HG02588 (cell line): ENCODE measurements around the gene DYNLT5.
"Not testable (repeated sequence)": the region's sequence is repeated elsewhere in the genome, so short reads cannot be mapped to it uniquely, and the experiment has no call there.

Experiments used
- ATAC-seq: cut with Tn5 transposase; IDR thresholded peaks from one replicate; pipeline ENCODE4 v1.9.1; 2021; ENCODE audit warnings: mild to moderate bottlenecking, moderate library complexity; ENCODE audit not compliant: unreplicated experiment

DYNLT5 gene

GRCh38 chr1:66752000-66752592 lies at the start of gene DYNLT5:
Gene DYNLT5 (plus strand): TSS chr1:66752459. CDS start chr1:66754659, 2,200 bp downstream.
- ATAC-seq, result peak; percentile 62

GRCh38 chr1:66704177-66704875 lies 47.9 kb upstream of the DYNLT5 start:
- ATAC-seq, result no peak

GRCh38 chr1:66705110-66705509 lies 47.1 kb upstream of the DYNLT5 start:
- no peak for ATAC-seq

GRCh38 chr1:66711420-66711819 lies 40.8 kb upstream of the DYNLT5 start:
- ATAC-seq, result no peak

GRCh38 chr1:66712839-66713238 lies 39.4 kb upstream of the DYNLT5 start:
- ATAC-seq, result no peak

- ATAC-seq, result no peak
Observed at GRCh38 chr1:66723985-66724384, 28.3 kb upstream of the DYNLT5 start.

- peak; percentile 79 for ATAC-seq
Observed at GRCh38 chr1:66725885-66726665, 26.2 kb upstream of the DYNLT5 start.

- ATAC-seq, result no peak
Observed at GRCh38 chr1:66728021-66728420, 24.2 kb upstream of the DYNLT5 start.

- ATAC-seq, result not testable (repeated sequence)
Observed at GRCh38 chr1:66728716-66729115, 23.5 kb upstream of the DYNLT5 start.

- no peak for ATAC-seq
Observed at GRCh38 chr1:66729119-66729518, 23.1 kb upstream of the DYNLT5 start.

- no peak for ATAC-seq
Observed at GRCh38 chr1:66729523-66729922, 22.7 kb upstream of the DYNLT5 start.

- ATAC-seq, result no peak
Observed at GRCh38 chr1:66730462-66730861, 21.8 kb upstream of the DYNLT5 start.

- no peak for ATAC-seq
Observed at GRCh38 chr1:66731170-66731865, 20.9 kb upstream of the DYNLT5 start.

GRCh38 chr1:66732407-66733166 lies 19.7 kb upstream of the DYNLT5 start:
- no peak for ATAC-seq

GRCh38 chr1:66733348-66734017 lies 18.8 kb upstream of the DYNLT5 start:
- no peak for ATAC-seq

- not testable (repeated sequence) for ATAC-seq
Observed at GRCh38 chr1:66734531-66734930, 17.7 kb upstream of the DYNLT5 start.

GRCh38 chr1:66737836-66738235 lies 14.4 kb upstream of the DYNLT5 start:
- ATAC-seq, result no peak

GRCh38 chr1:66739401-66740157 lies 12.7 kb upstream of the DYNLT5 start:
- peak; percentile 46 for ATAC-seq

GRCh38 chr1:66745451-66745850 lies 6.8 kb upstream of the DYNLT5 start:
- ATAC-seq, result no peak
